Measurements from ENCODE around the gene IGF1R. TPM values are rescaled to one million over a fixed set of nuclear protein-coding genes. Genes with fewer than 3 reads are reported as not detected.

IGF1R gene
- total and polyA plus RNA-seq, 2 of the 8 experiments (the other 6 are each of a cell fraction or from before 2014, with no cell fraction given), result 32.9 to 109 TPM

DNA sequence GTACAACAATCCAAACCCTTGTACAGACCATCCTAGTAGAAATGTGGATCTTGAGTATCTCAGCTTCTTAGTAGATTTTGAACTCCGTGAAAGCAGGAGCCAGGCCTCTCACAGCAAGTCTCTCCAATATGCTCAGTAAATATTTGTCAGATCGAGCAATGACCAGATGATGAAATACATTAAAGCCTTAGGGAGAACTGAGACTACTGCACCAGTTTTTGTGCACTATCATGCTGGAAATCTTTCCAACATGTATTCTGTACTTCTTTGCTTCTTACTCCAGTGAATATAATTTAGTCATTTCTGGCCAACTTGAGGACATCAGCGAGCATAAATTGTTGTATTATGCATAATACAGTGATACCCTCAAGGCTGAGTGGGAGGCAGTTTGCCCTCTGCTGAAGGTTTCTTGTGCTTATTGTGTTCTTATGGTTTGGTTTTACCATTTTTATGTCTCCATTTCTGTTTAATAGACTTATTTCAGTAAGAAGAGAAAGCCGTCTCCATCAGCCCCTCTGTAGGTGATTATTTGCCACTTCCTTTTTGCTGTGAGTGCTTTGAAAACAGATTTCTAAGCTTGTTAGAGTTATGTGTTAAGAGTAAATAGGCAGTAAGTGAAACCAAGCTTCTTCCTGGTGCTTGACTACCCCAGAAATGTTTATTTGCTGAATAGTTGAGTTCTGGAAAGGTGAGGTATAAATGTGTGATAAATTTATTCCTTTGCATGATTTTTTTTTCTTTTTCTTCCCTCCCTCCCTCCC is 212.1 kb downstream of the IGF1R start:
- H3K4me1 ChIP-seq (replicated peaks in 1 of 4; ENCODE audit: control insufficient read depth in 3 of 4, insufficient read depth in 4 of 4, low read length in 3 of 4), result peaks cover 6 to 21% (median 15%) of the 10 kb centered on the region in 4 experiments
- no peak overlapping the region for H2BK12ac ChIP-seq (ENCODE audit: low read depth, low read length)
- FAIRE-seq (no peak), DNase-seq (ENCODE audit: low read depth in 1 of 2, low spot score in 2 of 2) (no peak)
- H3K14ac ChIP-seq (ENCODE audit: insufficient read length), result no peak overlapping the region
- no peak overlapping the region for H2AFZ ChIP-seq (ENCODE audit: low read length)
- no peak overlapping the region for H2BK120ac ChIP-seq (replicated peaks; ENCODE audit: low read depth, low read length)
- H2BK5ac ChIP-seq (ENCODE audit: low read depth, low read length), result no peak overlapping the region
- H3K4me2 ChIP-seq (ENCODE audit: insufficient read depth in 1 of 2, low read depth in 2 of 2, low read length in 2 of 2), result no peak overlapping the region; a peak in 1 of 4 replicates
- H3K27ac ChIP-seq (ENCODE audit: low read depth, low read length), result no peak overlapping the region
- no peak overlapping the region for H2BK15ac ChIP-seq (ENCODE audit: low read length)
- ChIA-PET CTCF (ENCODE audit: partially characterized antibody) (interaction anchor here (0.6 to 5.6 kb wide), 6 partner anchors 21 to 335 kb away, joined by 3 to 46 read pairs (median 4); no protein-coding TSS in a partner anchor), POLR2A (ENCODE audit: partially characterized antibody) (no interaction called here)
- no peak overlapping the region for H2BK20ac ChIP-seq (ENCODE audit: low read length)
- H4K8ac ChIP-seq (ENCODE audit: extremely low read depth, insufficient read depth, low read length), result no peak overlapping the region
- no peak overlapping the region for H3K56ac ChIP-seq (replicated peaks; ENCODE audit: insufficient read length, low read depth, low read length)
- H3K4ac ChIP-seq (replicated peaks; ENCODE audit: insufficient read length, low read depth, low read length), result no peak overlapping the region
- H3K18ac ChIP-seq (ENCODE audit: extremely low read depth, low read length), result no peak overlapping the region
- peaks cover 4 to 17% of the 10 kb centered on the region in 2 experiments for H4K20me1 ChIP-seq (replicated peaks in 1 of 2; ENCODE audit: control insufficient read depth in 1 of 2, insufficient read depth in 2 of 2, low read length in 2 of 2)
- no peaks in the 10 kb centered on the region for H3K9me3 ChIP-seq (ENCODE audit: insufficient read depth in 2 of 2, low read depth in 1 of 2, low read length in 1 of 2)
- no peak overlapping the region for H2AK5ac ChIP-seq (ENCODE audit: low read depth, low read length)
- no peak overlapping the region for H3K9ac ChIP-seq (replicated peaks in 1 of 4; ENCODE audit: extremely low read depth in 1 of 4, low read depth in 3 of 4, low read length in 3 of 4)
- H3K79me1 ChIP-seq (ENCODE audit: low read depth, low read length), result peaks cover 10% of the 10 kb centered on the region; the same call in 1 of the 2 replicates
- no peak overlapping the region for H4K91ac ChIP-seq (replicated peaks; ENCODE audit: insufficient read length, low read length)
- H3K36me3 ChIP-seq (ENCODE audit: control insufficient read depth in 2 of 4, insufficient read depth in 4 of 4, low read length in 3 of 4), result no peaks in the 10 kb centered on the region
- no peak overlapping the region for H3K4me3 ChIP-seq (ENCODE audit: extremely low read depth in 1 of 4, insufficient read depth in 2 of 4, low read depth in 3 of 4, low read length in 4 of 4)
- H3K23me2 ChIP-seq (ENCODE audit: low read depth, low read length), result no peaks in the 10 kb centered on the region
- H3K27me3 ChIP-seq (replicated peaks in 1 of 4; ENCODE audit: control insufficient read depth in 3 of 4, extremely low read depth in 1 of 4, insufficient read depth in 3 of 4, low read length in 3 of 4), result no peaks in the 10 kb centered on the region
- WGBS, 2 experiments (ENCODE audit: extremely low coverage in 1 of 2, insufficient coverage in 1 of 2, insufficient read length in 1 of 2, insufficient replicate concordance in 2 of 2, low coverage in 1 of 2, low lambda C conversion rate in 2 of 2, missing lambda C conversion rate in 1 of 2), result 86% methylated on average over 4 of the region's 4 CpGs; no CpG with 5 or more reads in 1 of the 2 experiments
- H4K5ac ChIP-seq (ENCODE audit: insufficient read length, low read depth, low read length), result no peak overlapping the region
- peaks cover 6 to 97% of the 10 kb centered on the region in 2 experiments; a peak in 3 of 4 replicates for H3K79me2 ChIP-seq (ENCODE audit: control insufficient read depth in 1 of 2, insufficient read depth in 2 of 2, low read length in 2 of 2)
- H3K23ac ChIP-seq (ENCODE audit: insufficient read length), result no peak overlapping the region
- TF ChIP-seq PHF8 (conservative IDR thresholded peaks at IDR 0.05; ENCODE audit: low read depth, low read length), result no peak
- TF ChIP-seq EZH2 (IDR thresholded peaks at IDR 0.05; ENCODE audit: low read depth, low read length, severe bottlenecking), result no peak
- no peak for TF ChIP-seq SUZ12 (IDR thresholded peaks at IDR 0.05; ENCODE audit: low read length)
- TF ChIP-seq RFX5 (IDR thresholded peaks at IDR 0.05; ENCODE audit: borderline replicate concordance, low read depth, low read length), result no peak
- TF ChIP-seq CHD2 (IDR thresholded peaks at IDR 0.05; ENCODE audit: low read length), result no peak
- TF ChIP-seq CREB1 (IDR thresholded peaks at IDR 0.05), result no peak
- no peak for TF ChIP-seq JUND (IDR thresholded peaks at IDR 0.05; ENCODE audit: low read length)
- no peak for TF ChIP-seq SP1 (IDR thresholded peaks at IDR 0.05; ENCODE audit: low read depth, low read length)
- no peak for TF ChIP-seq HDAC6 (IDR thresholded peaks at IDR 0.05; ENCODE audit: low read depth, low read length)
- TF ChIP-seq MAFK (IDR thresholded peaks at IDR 0.05; ENCODE audit: low read depth, low read length), result no peak
- no peak for TF ChIP-seq E2F6 (IDR thresholded peaks at IDR 0.05)
- TF ChIP-seq CEBPB (IDR thresholded peaks at IDR 0.05; ENCODE audit: low read depth, low read length), result no peak
- TF ChIP-seq EP300 (IDR thresholded peaks at IDR 0.05; ENCODE audit: borderline replicate concordance in 1 of 2, low read depth in 2 of 2, low read length in 2 of 2), result no peak
